ENCODE data around the gene SLC6A12. TPM values are rescaled to one million over a fixed set of nuclear protein-coding genes. Genes with fewer than 3 reads are reported as not detected.
A peak's percentile ranks its signal among the peaks of the same experiment; 100 is the strongest.
"Not testable (repeated sequence)": the region's sequence is repeated elsewhere in the genome, so short reads cannot be mapped to it uniquely, and the experiment has no call there.

SLC6A12 gene
- not detected in 2 replicates for total RNA-seq (2014; rRNA removed)
- polyA plus RNA-seq (2012), result not detected

- DNase-seq (ENCODE audit: low read depth), result no peak
These were observed at the start of gene SLC6A12 for GRCh38 chr12:214003-214741. Gene SLC6A12, minus strand, starts transcription at chr12:214157. Its CDS starts 4,171 bp downstream, at chr12:209986.

- DNase-seq (ENCODE audit: low read depth), result peak; percentile 54
These were observed 49.6 kb upstream of the SLC6A12 start for GRCh38 chr12:263574-263973.

- DNase-seq (ENCODE audit: low read depth), result no peak
These were observed 48.9 kb upstream of the SLC6A12 start, which contains the start of gene SLC6A13 for GRCh38 chr12:262817-263216. Gene SLC6A13, minus strand, starts transcription at chr12:262836. Its CDS starts 2,784 bp downstream, at chr12:260052.

GRCh38 chr12:262113-262512, 48.2 kb upstream of the SLC6A12 start:
- no peak for DNase-seq (ENCODE audit: low read depth)

GRCh38 chr12:257521-258321, 43.8 kb upstream of the SLC6A12 start:
- DNase-seq (ENCODE audit: low read depth), result no peak

- no peak for DNase-seq (ENCODE audit: low read depth)
These were observed 43.0 kb upstream of the SLC6A12 start for GRCh38 chr12:256958-257357.

GRCh38 chr12:256225-256624, 42.3 kb upstream of the SLC6A12 start:
- DNase-seq (ENCODE audit: low read depth), result no peak

GRCh38 chr12:254912-255311, 41.0 kb upstream of the SLC6A12 start:
- no peak for DNase-seq (ENCODE audit: low read depth)

GRCh38 chr12:254039-254438, 40.1 kb upstream of the SLC6A12 start:
- no peak for DNase-seq (ENCODE audit: low read depth)

GRCh38 chr12:253116-253831, 39.3 kb upstream of the SLC6A12 start:
- DNase-seq (ENCODE audit: low read depth), result no peak

- no peak for DNase-seq (ENCODE audit: low read depth)
These were observed 38.7 kb upstream of the SLC6A12 start for GRCh38 chr12:252636-253035.

- DNase-seq (ENCODE audit: low read depth), result no peak
These were observed 33.3 kb upstream of the SLC6A12 start for GRCh38 chr12:247271-247670.

- no peak for DNase-seq (ENCODE audit: low read depth)
These were observed 29.4 kb upstream of the SLC6A12 start for GRCh38 chr12:243381-243780.

GRCh38 chr12:242496-242895, 28.5 kb upstream of the SLC6A12 start:
- no peak for DNase-seq (ENCODE audit: low read depth)

GRCh38 chr12:241266-241665, 27.3 kb upstream of the SLC6A12 start:
- DNase-seq (ENCODE audit: low read depth), result no peak

GRCh38 chr12:240566-240965, 26.6 kb upstream of the SLC6A12 start:
- no peak for DNase-seq (ENCODE audit: low read depth)

GRCh38 chr12:238736-239398, 24.9 kb upstream of the SLC6A12 start:
- no peak for DNase-seq (ENCODE audit: low read depth)

GRCh38 chr12:238116-238515, 24.2 kb upstream of the SLC6A12 start:
- DNase-seq (ENCODE audit: low read depth), result no peak

- no peak for DNase-seq (ENCODE audit: low read depth)
These were observed 23.3 kb upstream of the SLC6A12 start for GRCh38 chr12:237026-237815.

- no peak for DNase-seq (ENCODE audit: low read depth)
These were observed 22.5 kb upstream of the SLC6A12 start for GRCh38 chr12:236445-236844.

GRCh38 chr12:235967-236366, 22.0 kb upstream of the SLC6A12 start:
- not testable (repeated sequence) for DNase-seq (ENCODE audit: low read depth)
